HEK293T (cell line): ENCODE measurements around the gene AGAP1.

Source experiments
- CTCF ChIA-PET: fragments of 350-600 bp; formaldehyde crosslinking; extraction: SDS; loops from one replicate; lab custom pipeline; 2021; ENCODE audit warnings: antibody characterized with exemption, inconsistent platforms; lab: Yijun Ruan, JAX
- POLR2A ChIA-PET: fragments of 350-600 bp; formaldehyde crosslinking; extraction: SDS; loops from one replicate; lab custom pipeline; 2020; ENCODE audit warnings: antibody characterized with exemption, inconsistent platforms; lab: Yijun Ruan, JAX
- DNase-seq: peaks from one replicate; pipeline ENCODE4 v3.0.0; 2012; ENCODE audit warnings: mixed read lengths; ENCODE audit errors: extremely low spot score
- ARNT ChIP-seq: fragments of 450-650 bp; IDR thresholded peaks from 2 replicates; pipeline ENCODE4 v1.6.1; 2017; ENCODE audit warnings: mild to moderate bottlenecking
- BHLHE40 ChIP-seq: fragments of 450-650 bp; IDR thresholded peaks from 2 replicates; pipeline ENCODE4 v1.6.1; 2016; ENCODE audit warnings: mild to moderate bottlenecking, moderate library complexity, borderline replicate concordance
- CTBP1 ChIP-seq: fragments of 450-650 bp; IDR thresholded peaks from 2 replicates; pipeline ENCODE4 v1.6.1; 2016; ENCODE audit warnings: borderline replicate concordance
- ELF4 ChIP-seq: fragments of 450-650 bp; IDR thresholded peaks from 2 replicates; pipeline ENCODE4 v1.6.1; 2017; ENCODE audit warnings: antibody characterized with exemption
- FOXA1 ChIP-seq: fragments of 450-650 bp; IDR thresholded peaks from 2 replicates; pipeline ENCODE4 v1.6.1; 2016; ENCODE audit warnings: mild to moderate bottlenecking
- FOXK2 ChIP-seq: fragments of 450-650 bp; IDR thresholded peaks from 2 replicates; pipeline ENCODE4 v1.6.1; 2016; ENCODE audit warnings: mild to moderate bottlenecking
- FOXM1 ChIP-seq: fragments of 450-650 bp; IDR thresholded peaks from 2 replicates; pipeline ENCODE4 v1.6.1; 2017; ENCODE audit warnings: mild to moderate bottlenecking, borderline replicate concordance
- HDGF ChIP-seq: fragments of 450-650 bp; IDR thresholded peaks from 2 replicates; pipeline ENCODE4 v1.6.1; 2017; ENCODE audit warnings: antibody characterized with exemption, borderline replicate concordance
- L3MBTL2 ChIP-seq: fragments of 450-650 bp; conservative IDR thresholded peaks from 2 replicates; pipeline ENCODE4 v1.6.1; 2016; ENCODE audit warnings: mild to moderate bottlenecking
- LEF1 ChIP-seq: fragments of 450-650 bp; IDR thresholded peaks from 2 replicates; pipeline ENCODE4 v1.6.1; 2017; ENCODE audit warnings: mild to moderate bottlenecking, borderline replicate concordance
- NFRKB ChIP-seq: fragments of 450-650 bp; IDR thresholded peaks from 2 replicates; pipeline ENCODE4 v1.6.1; 2016; ENCODE audit warnings: mild to moderate bottlenecking, moderate library complexity
- PKNOX1 ChIP-seq: fragments of 450-650 bp; IDR thresholded peaks from 2 replicates; pipeline ENCODE4 v1.6.1; 2016
- SP1 ChIP-seq: fragments of 450-650 bp; IDR thresholded peaks from 2 replicates; pipeline ENCODE4 v1.6.1; 2017
- SUZ12 ChIP-seq: fragments of 450-650 bp; IDR thresholded peaks from 2 replicates; pipeline ENCODE4 v1.6.1; 2016; ENCODE audit warnings: mild to moderate bottlenecking
- TARDBP ChIP-seq: fragments of 450-650 bp; IDR thresholded peaks from 2 replicates; pipeline ENCODE4 v1.6.1; 2016
- ZNF384 ChIP-seq: fragments of 450-650 bp; IDR thresholded peaks from 2 replicates; pipeline ENCODE4 v1.6.1; 2016

Gene AGAP1

GRCh38 chr2:235733761-235734160 is 239.9 kb downstream of the AGAP1 start:
- no peak for TF ChIP-seq ZNF384
- no peak for TF ChIP-seq L3MBTL2
- ChIA-PET POLR2A (no interaction called here), CTCF (interaction anchor here (0.8 kb wide), 1 partner anchor 70 kb away, joined by 3 read pairs; no protein-coding TSS in a partner anchor)

GRCh38 chr2:235734168-235734567 is 240.3 kb downstream of the AGAP1 start:
- TF ChIP-seq LEF1 = no peak
- no peak for TF ChIP-seq NFRKB
- TF ChIP-seq FOXA1 = no peak
- no peak for TF ChIP-seq ARNT
- no peak for TF ChIP-seq SUZ12
- TF ChIP-seq FOXK2 = no peak
- no peak for TF ChIP-seq ELF4
- no peak for TF ChIP-seq SP1
- no peak for TF ChIP-seq HDGF
- TF ChIP-seq FOXM1 = no peak
- TF ChIP-seq PKNOX1 = no peak
- TF ChIP-seq CTBP1 = no peak
- TF ChIP-seq TARDBP = no peak
- ChIA-PET POLR2A (no interaction called here), CTCF (interaction anchor here (0.8 kb wide), 1 partner anchor 70 kb away, joined by 3 read pairs; no protein-coding TSS in a partner anchor)
- DNase-seq = no peak

More at GRCh38 chr2:235733761-235734160, 239.9 kb downstream of the AGAP1 start:
- DNase-seq = no peak

- no peak for DNase-seq
- POLR2A ChIA-PET = no interaction called here
- TF ChIP-seq L3MBTL2 (no peak), LEF1 (no peak), ARNT (no peak), FOXK2 (no peak), ELF4 (no peak), FOXA1 (no peak), ZNF384 (no peak), PKNOX1 (no peak), NFRKB (no peak), SP1 (no peak)
- CTCF ChIA-PET = interaction anchor here (0.8 kb wide), 1 partner anchor 71 kb away, joined by 3 read pairs; no protein-coding TSS in a partner anchor
Measured at GRCh38 chr2:235734688-235735231, 240.9 kb downstream of the AGAP1 start.

- POLR2A ChIA-PET = no interaction called here
- DNase-seq = no peak
- TF ChIP-seq ARNT = no peak
- TF ChIP-seq NFRKB = no peak
- TF ChIP-seq SP1 = no peak
- TF ChIP-seq FOXA1 = no peak
- CTCF ChIA-PET = no interaction called here
Measured at GRCh38 chr2:235737396-235737795, 243.6 kb downstream of the AGAP1 start.

GRCh38 chr2:235737840-235738239 is 244.0 kb downstream of the AGAP1 start:
- TF ChIP-seq FOXM1 (no peak), LEF1 (no peak), TARDBP (no peak), ZNF384 (no peak), FOXA1 (no peak), BHLHE40 (no peak), FOXK2 (no peak), SP1 (no peak), HDGF (no peak), NFRKB (no peak), PKNOX1 (no peak), ARNT (no peak), CTBP1 (no peak), SUZ12 (no peak), L3MBTL2 (no peak), ELF4 (no peak)
- no peak for DNase-seq
- ChIA-PET CTCF (no interaction called here), POLR2A (no interaction called here)

GRCh38 chr2:235739704-235740415 is 246.0 kb downstream of the AGAP1 start:
- DNase-seq = no peak
- CTCF ChIA-PET = interaction anchor here (0.8 to 1.6 kb wide), 2 partner anchors 101 to 144 kb away, joined by 3 read pairs; no protein-coding TSS in a partner anchor
- POLR2A ChIA-PET = no interaction called here
- TF ChIP-seq HDGF (no peak), FOXK2 (no peak), NFRKB (no peak), TARDBP (no peak), SP1 (no peak), BHLHE40 (no peak), ZNF384 (no peak), FOXA1 (no peak), ELF4 (no peak), FOXM1 (no peak), LEF1 (no peak), ARNT (no peak), SUZ12 (no peak)
